Measurements from ENCODE around the gene CAPN15.
A peak's percentile ranks its signal among the peaks of the same experiment; 100 is the strongest.
"Not testable (repeated sequence)": the region's sequence is repeated elsewhere in the genome, so short reads cannot be mapped to it uniquely, and the experiment has no call there.

The CAPN15 gene

DNA sequence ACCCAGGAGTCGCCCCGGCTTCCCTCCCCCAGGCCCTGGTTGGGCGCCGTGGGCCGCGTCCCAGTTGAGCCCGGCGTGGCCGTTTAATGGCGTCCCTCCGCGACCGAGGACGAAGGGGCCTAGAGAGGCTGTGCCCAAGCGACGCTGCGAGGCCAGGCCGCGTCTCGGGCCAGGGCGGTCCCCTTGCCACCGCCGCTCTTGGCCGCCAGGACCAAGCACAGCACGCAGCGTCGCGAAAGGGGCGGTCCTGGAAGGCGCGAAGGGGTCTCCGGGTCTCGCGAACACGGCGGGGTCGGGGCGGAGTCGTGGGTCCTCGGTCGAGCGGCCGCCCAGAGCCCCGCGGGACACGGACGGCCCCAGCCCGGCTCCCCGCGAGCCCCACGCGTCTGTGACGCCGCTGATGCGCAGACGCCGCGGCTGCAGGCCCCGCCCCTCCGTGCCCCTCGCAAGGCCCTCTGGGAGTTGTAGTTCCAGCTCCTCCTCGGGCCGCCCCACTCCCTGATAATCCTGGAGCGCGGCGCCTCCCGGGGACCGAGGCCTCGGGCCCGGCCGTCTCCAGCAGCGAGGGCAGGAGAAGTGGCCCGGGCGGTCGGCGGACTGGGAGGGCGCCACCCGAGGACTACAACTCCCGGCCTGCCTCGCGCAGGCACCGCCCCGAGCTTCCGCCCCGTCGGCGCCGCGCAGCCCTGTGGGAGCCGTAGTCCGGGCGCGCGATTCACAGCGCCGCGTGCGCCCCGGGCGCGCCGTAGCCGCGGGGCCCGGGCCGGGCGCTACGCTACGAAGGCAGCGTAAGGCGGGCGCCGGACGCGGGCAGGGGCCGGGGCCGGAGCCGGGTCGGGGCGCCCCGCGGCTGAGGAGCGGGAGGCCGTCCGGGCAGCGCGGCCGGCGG is at the start of gene CAPN15:
Gene CAPN15 (plus strand): TSS at position 698 of the 889 bp plus-strand sequence. CDS start 19,127 bp downstream, outside the sequence.
- peak; percentile 62 for DNase-seq

DNA sequence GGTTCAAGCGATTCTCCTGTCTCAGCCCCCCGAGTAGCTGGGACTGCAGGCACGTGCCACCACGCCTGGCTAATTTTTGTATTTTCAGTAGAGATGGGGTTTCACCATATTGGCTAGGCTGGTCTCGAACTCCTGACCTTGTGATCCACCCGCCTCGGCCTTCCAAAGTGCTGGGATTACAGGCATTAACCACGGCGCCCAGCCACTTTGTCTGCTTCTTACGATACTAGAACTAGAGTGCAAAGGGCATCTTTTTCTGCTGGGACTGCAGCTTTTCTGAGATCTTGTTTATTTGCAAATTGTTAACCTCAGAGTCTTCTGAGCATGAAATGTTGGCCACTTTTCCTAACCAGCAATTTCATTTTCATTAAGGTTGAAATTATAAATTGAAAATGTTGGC is 49.2 kb upstream of the CAPN15 start:
- DNase-seq, result not testable (repeated sequence)

DNA sequence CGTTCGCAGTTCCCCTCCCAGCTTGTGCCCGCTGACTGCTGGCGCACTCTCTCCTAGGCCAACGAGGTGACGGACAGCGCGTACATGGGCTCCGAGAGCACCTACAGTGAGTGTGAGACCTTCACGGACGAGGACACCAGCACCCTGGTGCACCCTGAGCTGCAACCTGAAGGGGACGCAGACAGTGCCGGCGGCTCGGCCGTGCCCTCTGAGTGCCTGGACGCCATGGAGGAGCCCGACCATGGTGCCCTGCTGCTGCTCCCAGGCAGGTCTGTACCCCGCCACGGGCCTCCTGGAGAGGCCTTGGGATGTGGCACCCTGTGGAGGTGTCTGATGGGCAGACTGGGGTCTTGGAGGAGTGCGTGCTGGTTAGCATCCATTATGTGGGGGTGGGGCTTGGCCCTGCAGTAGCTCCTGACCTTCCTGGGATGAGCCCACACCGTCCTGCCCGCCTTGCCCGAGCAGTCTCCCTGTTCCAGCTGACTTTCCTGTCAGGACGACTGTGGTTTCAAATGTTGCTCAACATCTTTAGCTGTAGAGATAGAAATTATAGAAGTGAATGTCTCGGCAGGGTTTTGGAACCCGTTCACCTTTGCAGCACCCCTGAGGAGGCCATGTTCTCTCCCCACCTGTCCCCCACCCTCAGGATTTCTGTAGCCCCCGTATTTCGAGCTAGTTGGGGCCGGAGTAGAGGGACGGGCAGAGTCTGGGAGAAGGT is 44.9 kb upstream of the CAPN15 start:
- DNase-seq, result no peak

DNA sequence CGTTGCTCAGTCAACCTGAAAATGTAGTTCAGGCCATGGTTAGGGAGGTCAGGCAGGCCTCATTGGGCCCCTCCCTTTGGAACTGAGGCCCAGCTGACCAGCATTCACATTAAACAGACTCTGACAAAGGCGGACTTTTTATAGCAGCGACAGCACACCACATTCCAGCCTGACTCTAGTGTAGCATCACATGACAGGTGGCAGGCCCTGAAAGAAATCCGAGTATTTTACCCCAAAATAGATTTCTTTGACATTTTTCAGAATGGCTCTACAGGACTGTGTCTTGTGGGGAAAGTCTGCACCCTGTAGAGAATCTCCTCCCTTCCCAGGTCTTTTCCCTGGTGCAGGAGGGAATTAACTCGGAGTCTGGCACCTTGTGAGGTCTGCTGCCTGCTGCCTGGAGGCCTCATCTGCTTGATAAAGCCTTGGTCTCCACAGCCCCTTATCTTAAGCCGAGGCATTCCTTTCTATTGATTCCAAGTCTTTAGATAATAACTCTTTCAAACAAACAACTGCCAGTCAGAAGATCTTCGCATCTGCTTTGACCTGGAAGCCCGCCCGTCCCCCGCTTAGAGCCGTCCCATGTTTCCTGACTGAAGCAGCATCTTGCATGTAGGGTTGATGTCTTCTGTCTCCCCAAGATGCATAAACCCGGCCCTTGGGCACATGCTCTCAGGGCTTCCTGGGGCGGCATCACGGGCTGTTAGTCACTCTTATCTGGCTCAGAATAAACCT is 44.0 kb upstream of the CAPN15 start:
- DNase-seq, result no peak

DNA sequence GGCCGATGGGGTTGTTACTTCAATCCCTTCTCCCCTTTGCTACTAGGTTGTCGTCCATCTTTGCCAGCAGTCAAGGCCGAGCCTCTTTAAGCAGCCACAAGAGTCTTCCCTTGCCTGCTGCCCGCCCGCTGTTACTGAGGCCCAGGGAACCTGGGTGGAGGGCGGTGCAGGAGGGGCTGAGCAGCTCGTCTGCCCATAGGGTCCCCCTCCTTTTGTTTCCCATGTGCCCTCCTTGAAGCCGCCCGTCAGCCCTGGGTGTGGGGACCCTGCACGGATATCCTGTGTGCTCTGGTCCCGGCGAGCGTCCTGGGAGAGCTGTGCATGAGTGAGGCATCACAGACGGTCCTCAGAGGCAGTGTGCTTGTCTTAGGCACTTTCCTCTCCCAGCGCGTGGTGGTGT is 37.9 kb upstream of the CAPN15 start:
- no peak for DNase-seq

DNA sequence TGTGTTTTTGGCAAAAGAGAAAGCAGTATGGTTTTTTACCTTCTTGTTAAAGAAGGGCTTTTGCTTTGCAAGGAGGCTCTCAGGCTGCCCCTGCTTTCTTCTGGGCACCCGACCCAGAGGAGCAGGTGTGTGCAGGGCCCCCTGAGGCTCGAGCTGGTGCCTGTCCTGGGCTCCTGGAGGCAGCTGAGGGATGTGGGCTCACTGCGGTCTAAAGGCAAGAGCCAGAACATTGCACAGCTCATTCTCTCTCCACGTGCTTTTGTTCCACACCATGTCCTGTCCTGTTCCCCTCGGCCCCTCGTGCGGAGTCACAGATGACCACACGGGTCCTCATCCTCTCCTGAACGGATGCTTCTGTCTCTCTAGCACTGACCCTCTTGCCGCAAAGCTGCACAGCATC is 36.7 kb upstream of the CAPN15 start:
- no peak for DNase-seq

DNA sequence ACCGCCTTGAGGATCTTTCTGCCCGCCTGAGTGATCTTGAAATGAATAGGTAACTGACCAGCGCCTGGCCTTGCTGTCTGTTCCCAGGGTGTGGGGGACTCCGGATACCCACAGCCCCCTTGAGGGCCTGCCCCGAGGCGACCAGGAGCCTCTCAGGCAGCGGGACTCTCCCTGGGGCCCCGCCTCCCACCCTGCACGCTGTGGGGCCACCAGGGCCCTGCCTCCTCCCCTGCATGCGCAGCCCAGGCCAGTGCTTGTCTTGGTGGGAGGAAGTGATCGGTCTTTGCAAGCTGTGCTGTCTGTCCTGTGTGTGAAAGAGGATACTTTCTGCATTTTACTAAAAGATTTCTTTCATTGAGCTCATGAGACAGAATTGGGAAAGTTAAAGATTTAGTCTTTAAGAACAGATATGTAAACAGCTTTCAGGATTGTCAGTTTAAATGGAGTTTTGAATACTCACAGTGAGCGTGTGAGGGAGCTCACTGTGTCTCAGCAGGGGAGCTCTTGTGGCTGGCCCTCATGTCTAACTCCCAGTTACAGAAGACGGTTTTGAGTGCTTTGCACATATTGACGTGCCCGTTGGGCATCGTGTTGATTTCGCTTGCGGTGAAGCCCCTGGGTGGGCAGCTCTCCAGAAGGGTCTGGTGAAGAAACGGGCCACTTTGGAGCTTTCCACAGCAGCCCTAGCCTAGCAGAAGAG is 36.1 kb upstream of the CAPN15 start:
- no peak for DNase-seq

DNA sequence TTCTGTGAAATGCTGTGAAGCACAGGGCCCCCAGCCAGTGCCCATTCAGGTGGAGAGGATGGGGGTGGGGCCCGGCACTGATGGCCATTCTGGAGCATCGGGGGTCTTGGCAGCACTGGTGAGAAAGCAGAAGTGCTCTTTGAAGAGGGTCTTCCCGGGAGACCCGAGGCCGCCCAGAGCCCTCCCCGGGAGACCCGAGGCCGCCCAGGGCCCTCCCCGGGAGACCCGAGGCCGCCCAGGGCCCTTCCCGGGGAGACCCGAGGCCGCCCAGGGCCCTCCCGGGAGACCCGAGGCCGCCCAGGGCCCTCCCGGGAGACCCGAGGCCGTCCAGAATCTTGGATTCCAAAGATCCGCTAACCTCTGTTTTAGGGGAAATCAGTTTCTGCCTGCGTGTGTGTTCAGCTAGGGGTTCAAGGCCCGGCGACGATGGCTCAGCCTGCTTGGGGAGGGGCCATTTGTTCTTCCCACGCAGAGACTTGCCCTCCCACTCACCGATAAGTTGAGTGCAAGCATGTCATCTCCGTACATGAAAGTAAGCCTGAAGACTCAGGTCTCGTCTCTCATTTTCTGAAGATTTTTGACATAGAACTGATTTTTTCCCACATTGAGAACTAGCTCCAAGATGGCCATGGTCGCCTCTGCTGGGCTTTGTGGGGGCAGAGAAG is 35.2 kb upstream of the CAPN15 start:
- DNase-seq, result no peak

DNA sequence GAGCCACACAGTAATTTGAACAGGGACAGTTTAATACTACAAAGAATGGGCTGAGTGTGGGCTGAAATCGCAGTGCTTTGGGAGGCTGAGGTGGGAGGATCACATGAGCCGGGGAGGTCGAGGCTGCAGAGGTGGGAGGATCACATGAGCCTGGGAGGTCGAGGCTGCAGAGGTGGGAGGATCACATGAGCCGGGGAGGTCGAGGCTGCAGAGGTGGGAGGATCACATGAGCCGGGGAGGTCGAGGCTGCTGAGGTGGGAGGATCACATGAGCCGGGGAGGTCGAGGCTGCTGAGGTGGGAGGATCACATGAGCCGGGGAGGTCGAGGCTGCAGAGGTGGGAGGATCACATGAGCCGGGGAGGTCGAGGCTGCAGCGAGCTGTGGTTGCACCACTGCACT is 32.8 kb upstream of the CAPN15 start:
- DNase-seq, result not testable (repeated sequence)

DNA sequence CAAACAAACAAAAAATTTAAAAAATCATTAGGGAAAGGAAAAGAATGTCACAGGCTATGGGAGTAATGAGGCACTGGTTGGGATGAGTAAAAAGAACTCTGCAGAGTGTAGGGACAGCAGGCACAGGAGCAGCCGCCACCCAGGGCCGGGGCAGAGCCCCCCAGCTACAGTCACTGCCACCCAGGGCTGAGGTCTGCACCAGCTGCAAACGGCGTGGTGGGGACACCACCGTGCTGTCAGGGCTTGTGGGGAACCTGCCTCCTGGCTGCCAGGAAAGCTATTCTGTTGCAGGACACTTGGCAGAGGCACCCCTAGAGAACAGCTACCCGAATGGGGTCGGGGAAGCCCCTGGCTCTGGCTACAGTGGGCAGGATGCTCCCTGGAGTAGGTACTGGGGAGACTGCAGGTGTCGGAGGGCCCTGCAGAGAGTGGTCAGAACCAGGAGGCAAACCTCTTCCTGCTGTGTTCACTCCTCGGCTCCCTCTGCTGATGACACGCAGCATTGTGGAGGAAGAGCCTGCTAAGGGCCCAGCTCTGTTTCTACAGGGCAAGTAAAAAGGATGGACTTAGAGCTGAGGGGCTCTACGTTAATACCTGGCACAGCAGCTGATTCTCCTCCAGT is 32.3 kb upstream of the CAPN15 start:
- DNase-seq, result no peak

DNA sequence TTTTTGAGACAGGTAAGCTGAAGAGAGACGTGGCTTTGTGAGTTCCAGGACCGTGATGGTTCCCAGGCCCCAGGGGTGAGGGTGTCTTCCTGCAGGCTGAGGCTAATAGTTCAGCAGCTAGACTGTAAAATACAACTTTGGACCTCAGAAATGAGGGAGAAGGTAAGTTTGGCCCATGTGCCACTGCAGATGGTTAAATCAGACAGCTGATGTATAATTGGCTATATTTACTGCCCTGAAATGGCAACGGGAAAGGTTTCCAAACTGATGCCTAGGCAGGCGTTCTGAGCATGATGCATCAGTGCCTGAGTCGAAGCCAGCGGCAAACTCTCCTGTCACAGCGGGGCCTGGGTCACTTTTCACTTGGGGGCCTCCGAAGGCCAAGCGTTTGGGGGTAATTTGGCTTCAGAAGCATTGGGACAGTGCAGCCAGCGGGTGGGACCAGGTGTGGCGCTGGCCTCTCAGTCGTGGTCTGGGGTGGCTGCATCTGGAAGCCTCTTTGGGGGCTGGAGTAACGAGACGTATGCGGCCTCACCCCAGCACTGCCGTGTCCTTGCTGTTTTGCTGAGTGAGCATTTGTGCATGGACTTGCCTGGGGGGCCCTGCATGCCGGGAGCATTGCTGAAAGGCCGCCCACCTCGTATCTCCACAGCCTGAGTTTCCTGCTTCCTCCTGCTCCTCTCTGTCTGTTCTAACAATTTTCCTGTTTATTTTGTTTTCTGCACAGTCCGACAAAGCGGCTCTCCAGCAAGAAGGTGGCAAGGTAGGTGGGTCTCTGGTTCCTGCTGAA is 31.2 kb upstream of the CAPN15 start:
- DNase-seq, result no peak

DNA sequence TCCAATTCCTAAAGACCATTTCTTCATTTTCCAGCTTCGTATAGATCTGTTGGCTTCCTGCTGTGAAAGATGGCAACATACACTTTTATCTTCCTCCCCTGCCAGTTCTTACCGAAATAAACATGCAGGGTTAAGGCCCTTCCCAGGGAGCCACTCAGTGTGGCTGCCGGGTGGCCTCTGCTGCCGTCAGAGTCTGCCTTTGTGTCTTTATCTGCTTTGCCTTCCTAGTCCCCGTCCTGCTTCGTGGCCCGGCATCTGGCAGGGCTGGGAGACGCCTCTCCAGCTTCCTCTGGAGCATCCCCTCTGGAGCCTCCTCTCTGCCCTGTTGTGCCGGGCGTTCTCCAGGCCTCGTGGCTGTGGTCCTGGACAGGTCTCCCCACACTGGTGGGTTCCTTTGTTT is 30.3 kb upstream of the CAPN15 start:
- DNase-seq, result no peak

DNA sequence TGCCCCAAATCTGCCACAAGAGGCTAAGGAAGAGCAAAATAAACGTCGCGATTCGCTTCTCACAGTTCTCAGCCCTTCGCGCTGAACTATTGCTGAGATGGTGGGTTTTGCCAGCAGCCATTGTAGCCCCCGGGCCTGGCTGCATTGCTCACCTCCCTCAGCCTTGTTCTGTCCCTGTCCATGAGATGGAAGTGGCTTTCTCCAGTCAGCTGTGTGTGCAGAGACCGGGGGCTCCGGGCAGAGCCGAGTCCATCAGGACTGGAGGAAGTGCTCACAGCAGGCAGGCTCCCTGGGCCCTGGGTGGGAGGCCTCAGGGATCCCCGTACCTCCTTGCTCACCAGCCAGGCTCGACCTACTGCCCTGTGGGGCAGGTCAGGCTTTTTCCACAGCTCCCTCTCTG is 27.6 kb upstream of the CAPN15 start:
- DNase-seq, result no peak

DNA sequence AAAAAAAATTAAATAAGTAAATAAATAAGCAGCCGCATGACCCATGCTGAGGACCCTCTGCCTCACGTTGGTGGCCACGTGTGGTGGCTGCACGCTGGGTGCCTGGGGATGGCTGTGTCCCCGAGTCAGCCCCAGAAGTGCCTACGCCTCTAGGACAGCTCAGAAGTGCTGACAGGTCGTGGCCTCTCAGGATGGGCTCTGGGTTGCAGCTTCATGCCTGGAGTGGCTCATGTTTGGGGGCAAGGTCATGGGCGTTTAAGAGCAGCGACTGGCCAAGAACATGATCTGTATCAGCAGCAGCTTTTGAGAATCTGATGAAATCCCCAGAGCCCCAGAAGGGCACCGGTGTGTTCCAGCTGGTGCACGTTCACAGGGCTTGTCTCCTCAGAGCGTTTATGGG is 26.8 kb upstream of the CAPN15 start:
- no peak for DNase-seq

DNA sequence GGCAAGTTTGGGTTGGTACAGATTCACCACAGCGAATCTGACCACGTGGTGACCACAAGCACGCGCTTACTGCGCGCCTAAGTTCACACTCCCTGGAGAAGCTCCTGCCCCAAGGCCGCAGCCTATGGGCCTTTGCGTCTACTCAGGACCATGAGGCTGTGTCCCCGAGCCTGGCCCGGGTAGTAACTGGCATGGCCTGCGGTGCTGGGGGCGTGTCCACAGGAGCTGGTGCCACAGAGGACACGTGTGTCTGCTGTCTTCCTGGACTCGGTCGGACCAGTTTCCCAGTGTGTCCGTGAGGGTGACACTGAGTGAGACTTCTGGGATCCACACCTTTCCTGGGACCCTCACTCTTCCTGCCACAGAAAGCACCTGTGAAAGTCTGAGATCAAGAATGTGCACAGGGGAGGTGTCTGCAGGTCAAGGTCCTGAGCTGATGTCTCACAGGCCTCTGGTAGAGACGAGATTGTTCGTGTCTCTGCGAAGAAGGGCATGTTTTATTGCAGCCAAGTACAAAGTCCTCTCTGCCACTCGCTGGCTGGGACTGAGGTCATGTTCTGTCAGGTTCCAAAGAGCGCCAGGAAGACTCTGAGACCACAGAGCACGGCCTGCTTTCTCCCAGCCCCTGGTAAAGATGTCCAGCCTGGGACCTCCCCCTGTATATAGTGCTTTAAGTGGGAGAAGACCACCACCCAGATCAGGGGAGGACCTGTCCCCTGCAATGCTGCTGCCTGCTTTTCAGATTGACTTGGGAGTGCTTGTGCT is 25.2 kb upstream of the CAPN15 start:
- no peak for DNase-seq

DNA sequence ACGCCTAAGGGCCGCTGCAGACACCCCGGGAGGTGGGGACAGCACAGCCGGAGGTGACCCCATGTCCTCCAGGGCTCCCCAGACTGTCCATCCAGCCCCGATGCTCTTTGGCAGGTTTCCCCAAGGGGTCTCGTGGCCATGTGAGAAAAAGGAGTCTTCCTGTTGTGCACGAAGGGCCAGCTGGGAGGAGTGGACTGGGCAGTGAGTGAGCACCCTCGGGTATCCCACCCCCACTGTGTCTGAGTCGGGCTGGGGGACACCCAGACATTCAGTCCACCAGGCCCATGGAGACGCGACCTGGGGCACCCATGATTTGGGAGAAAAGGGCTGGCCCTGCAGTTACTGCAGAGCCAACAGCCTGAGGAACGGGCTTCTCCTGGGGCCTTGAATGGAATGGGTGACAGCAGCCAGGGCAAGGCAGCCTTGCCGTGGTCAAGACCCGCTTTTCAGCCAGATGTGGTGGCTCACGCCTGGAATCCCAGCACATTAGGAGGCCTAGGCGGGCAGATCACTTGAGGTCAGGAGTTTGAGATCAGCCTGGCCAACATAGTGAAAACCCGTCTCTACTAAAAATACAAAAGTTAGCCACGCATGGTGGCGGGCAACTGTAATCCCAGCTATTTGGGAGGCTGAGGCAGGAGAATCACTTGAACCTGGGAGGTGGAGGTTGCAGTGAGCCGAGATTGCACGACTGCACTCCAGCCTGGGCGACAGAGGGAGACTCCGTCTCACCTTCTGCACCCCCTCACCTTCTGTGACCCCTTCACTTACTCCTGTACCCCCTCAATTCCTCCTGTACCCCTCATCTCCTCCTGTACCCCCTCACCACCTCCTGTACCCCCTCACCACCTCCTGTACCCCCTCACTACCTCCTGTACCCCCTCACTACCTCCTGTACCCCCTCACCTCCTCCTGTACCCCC is 24.1 kb upstream of the CAPN15 start:
- no peak for DNase-seq

DNA sequence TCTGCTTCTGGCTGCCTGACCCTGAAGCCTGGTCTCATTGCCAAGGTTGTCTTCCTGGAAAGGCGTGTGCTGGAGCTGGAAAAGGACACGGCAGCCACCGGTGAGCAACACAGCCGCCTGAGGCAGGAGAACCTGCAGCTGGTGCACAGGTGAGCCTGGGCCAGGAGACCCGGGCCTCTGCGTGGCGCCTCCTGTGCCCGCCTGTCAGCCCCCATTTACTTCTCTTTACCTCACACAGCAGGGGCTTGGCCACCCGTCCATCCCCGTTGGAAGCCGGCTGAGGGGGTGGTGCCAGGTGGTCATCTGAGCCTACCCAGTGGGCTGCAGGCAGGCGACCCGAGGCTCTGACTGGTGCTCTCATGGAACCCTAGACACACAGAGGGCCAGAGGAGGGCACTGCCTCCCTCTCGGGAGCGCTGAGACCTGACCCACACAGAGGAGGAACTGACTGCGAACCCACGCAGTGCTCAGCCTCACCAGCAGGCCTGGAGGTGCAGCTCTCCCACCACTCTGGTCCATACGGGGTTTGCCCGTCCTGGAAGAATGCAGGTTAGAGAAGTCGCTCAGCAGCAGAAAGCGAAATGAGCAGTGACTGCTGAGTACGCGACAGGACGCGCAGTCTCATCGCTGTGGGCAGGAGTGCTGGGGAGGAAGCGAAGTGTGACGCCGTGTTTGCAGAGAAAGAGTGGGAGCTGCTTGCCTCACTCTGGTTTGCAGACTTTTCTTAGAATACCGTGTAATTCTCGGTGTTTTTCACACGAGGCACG is 21.9 kb upstream of the CAPN15 start:
- DNase-seq, result no peak

DNA sequence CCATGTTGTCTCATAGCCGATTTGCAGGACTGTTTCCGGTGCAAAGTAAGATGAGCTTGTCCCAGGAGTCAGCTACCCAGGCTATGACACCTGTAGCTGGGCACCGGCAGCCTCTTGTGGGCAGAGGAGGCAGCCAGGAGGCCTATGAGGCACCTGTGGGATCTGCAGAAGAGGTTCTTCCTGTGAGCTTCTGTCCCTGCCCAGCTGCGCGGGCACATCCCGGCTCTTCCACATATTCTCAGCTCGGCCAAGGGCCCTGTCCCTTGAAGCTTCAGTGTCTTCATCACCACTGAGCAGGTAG is 21.3 kb upstream of the CAPN15 start:
- no peak for DNase-seq

DNA sequence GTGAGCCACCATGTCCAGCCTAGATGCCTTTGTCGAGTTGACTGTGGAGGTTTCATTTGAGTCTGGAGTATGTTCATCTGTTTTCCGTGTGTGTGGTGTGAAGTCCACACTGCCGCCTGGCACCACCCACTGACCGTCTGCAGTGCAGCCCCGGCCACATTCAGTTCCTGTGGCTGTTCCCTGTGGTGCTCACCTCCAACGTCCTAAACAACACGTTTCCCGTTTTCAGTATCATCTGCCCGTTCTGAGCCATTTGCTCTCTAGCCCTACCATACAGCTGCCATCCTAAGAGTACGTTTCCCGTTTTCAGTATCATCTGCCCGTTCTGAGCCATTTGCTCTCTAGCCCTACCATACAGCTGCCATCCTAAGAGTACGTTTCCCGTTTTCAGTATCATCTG is 20.0 kb upstream of the CAPN15 start:
- DNase-seq, result not testable (repeated sequence)
